Loucy (cell line): ENCODE measurements around the gene PASK.

Experiments
- H2AFZ ChIP-seq: fragments of 200-600 bp; sonication (generic); 2 replicates; pipeline ENCODE4 v1.6.0; 2016; ENCODE audit warnings: antibody characterized with exemption, mild to moderate bottlenecking, low read length, moderate library complexity
- H3F3A ChIP-seq: fragments of 200-600 bp; 2 replicates; pipeline ENCODE4 v1.6.0; 2016; ENCODE audit warnings: antibody characterized with exemption, low read depth, mild to moderate bottlenecking
- H3K27me3 ChIP-seq: fragments of 200-600 bp; sonication (generic); 2 replicates; pipeline ENCODE4 v1.6.1; 2014; ENCODE audit warnings: low read length, mild to moderate bottlenecking; ENCODE audit not compliant: insufficient read depth, poor library complexity, severe bottlenecking
- H3K36me3 ChIP-seq: fragments of 200-600 bp; sonication (generic); 2 replicates; pipeline ENCODE4 v1.6.1; 2016; ENCODE audit warnings: low read length; ENCODE audit not compliant: insufficient read depth
- H3K4me1 ChIP-seq: fragments of 200-600 bp; sonication (generic); 2 replicates; pipeline ENCODE4 v1.5.1; 2014; ENCODE audit warnings: low read length, mild to moderate bottlenecking; ENCODE audit not compliant: insufficient read depth, poor library complexity, severe bottlenecking
- H3K4me2 ChIP-seq: fragments of 200-600 bp; sonication (generic); 2 replicates; pipeline ENCODE4 v1.6.0; 2014; ENCODE audit warnings: antibody characterized with exemption, low read length, low read depth, mild to moderate bottlenecking; ENCODE audit not compliant: poor library complexity, severe bottlenecking
- H3K4me3 ChIP-seq: fragments of 200-600 bp; sonication (generic); 2 replicates; pipeline ENCODE4 v1.5.1; 2014; ENCODE audit warnings: low read length, mild to moderate bottlenecking, mixed read lengths; ENCODE audit not compliant: poor library complexity, severe bottlenecking
- H3K79me2 ChIP-seq: fragments of 200-600 bp; sonication (generic); 2 replicates; pipeline ENCODE4 v1.6.1; 2014; ENCODE audit warnings: low read length; ENCODE audit not compliant: insufficient read depth
- H3K9ac ChIP-seq: fragments of 200-600 bp; sonication (generic); 2 replicates; pipeline ENCODE4 v1.6.0; 2014; ENCODE audit warnings: mild to moderate bottlenecking, low read depth, low read length, moderate library complexity; ENCODE audit not compliant: poor library complexity, severe bottlenecking
- H3K9me2 ChIP-seq: fragments of 200-600 bp; sonication (generic); replicated peaks from 2 replicates; pipeline ENCODE4 v1.6.1; 2016; ENCODE audit warnings: low read depth, low read length, mixed read lengths
- H3K9me3 ChIP-seq: fragments of 200-600 bp; sonication (generic); 2 replicates; pipeline ENCODE4 v1.6.1; 2014; ENCODE audit warnings: mild to moderate bottlenecking, antibody characterized with exemption, low read length, low read depth; ENCODE audit not compliant: insufficient read depth
- H4K20me1 ChIP-seq: fragments of 200-600 bp; sonication (generic); 2 replicates; pipeline ENCODE4 v1.6.0; 2014; ENCODE audit warnings: antibody characterized with exemption, low read length, mild to moderate bottlenecking; ENCODE audit not compliant: insufficient read depth, poor library complexity, severe bottlenecking
- CTCF ChIP-seq: fragments of 200-600 bp; sonication (generic); conservative IDR thresholded peaks from 2 replicates; pipeline ENCODE4 v1.5.1; 2014; ENCODE audit warnings: mild to moderate bottlenecking, antibody characterized with exemption, low read length
- EZH2phosphoT487 ChIP-seq: fragments of 200-600 bp; IDR thresholded peaks from 2 replicates; pipeline ENCODE4 v1.6.1; 2018; ENCODE audit warnings: antibody characterized with exemption, mild to moderate bottlenecking, moderate library complexity, borderline replicate concordance

Gene PASK

GRCh38 chr2:241066893-241067341 lies 82.4 kb downstream of the PASK start:
- no peaks in the 10 kb centered on the region for H3K79me2 ChIP-seq
- no peaks in the 10 kb centered on the region for H3F3A ChIP-seq
- H3K9me2 ChIP-seq: no peaks in the 10 kb centered on the region
- no peak overlapping the region for H2AFZ ChIP-seq
- no peaks in the 10 kb centered on the region for H3K27me3 ChIP-seq
- H3K4me2 ChIP-seq: no peak overlapping the region
- no peak overlapping the region for H3K9ac ChIP-seq
- H3K4me1 ChIP-seq: no peaks in the 10 kb centered on the region
- no peaks in the 10 kb centered on the region for H4K20me1 ChIP-seq
- H3K36me3 ChIP-seq: no peaks in the 10 kb centered on the region
- H3K4me3 ChIP-seq: no peak overlapping the region
- no peaks in the 10 kb centered on the region for H3K9me3 ChIP-seq
- TF ChIP-seq EZH2phosphoT487: no peak
- no peak for TF ChIP-seq CTCF

GRCh38 chr2:241066171-241066892 lies 82.9 kb downstream of the PASK start:
- Histone ChIP-seq H3K36me3 (no peaks in the 10 kb centered on the region), H3K9ac (no peak overlapping the region), H3K4me2 (no peak overlapping the region), H2AFZ (no peak overlapping the region), H3F3A (no peaks in the 10 kb centered on the region), H3K4me1 (no peaks in the 10 kb centered on the region), H3K9me2 (no peaks in the 10 kb centered on the region), H3K4me3 (no peak overlapping the region), H3K9me3 (no peaks in the 10 kb centered on the region), H4K20me1 (no peaks in the 10 kb centered on the region), H3K79me2 (no peaks in the 10 kb centered on the region), H3K27me3 (no peaks in the 10 kb centered on the region)
- TF ChIP-seq EZH2phosphoT487 (no peak), CTCF (no peak)

- Histone ChIP-seq H3K79me2 (no peaks in the 10 kb centered on the region), H3K4me2 (no peak overlapping the region), H3F3A (no peaks in the 10 kb centered on the region), H3K9me3 (no peaks in the 10 kb centered on the region), H3K9ac (no peak overlapping the region), H4K20me1 (no peaks in the 10 kb centered on the region), H2AFZ (no peak overlapping the region), H3K4me1 (no peaks in the 10 kb centered on the region), H3K36me3 (no peaks in the 10 kb centered on the region), H3K27me3 (no peaks in the 10 kb centered on the region), H3K4me3 (no peak overlapping the region), H3K9me2 (no peaks in the 10 kb centered on the region)
- TF ChIP-seq CTCF (no peak), EZH2phosphoT487 (no peak)
Observed at GRCh38 chr2:241065355-241065803, 83.9 kb downstream of the PASK start.
